CD4-positive, CD25-positive, alpha-beta regulatory T cell (primary cell): ENCODE measurements around the gene GNG12. TPM values are rescaled to one million over a fixed set of nuclear protein-coding genes. Genes with fewer than 3 reads are reported as not detected.

Experiments
- ATAC-seq, 2 donors: fragments of 150-1000 bp; cut with Tn5 transposase; one replicate each; pipeline ENCODE4 v1.10.0; 2021; ENCODE audit warnings: low read depth in 2 of 2, moderate number of reproducible peaks in 2 of 2, moderate library complexity in 1 of 2
- DNase-seq, 3 donors: peaks; one replicate each; pipeline versions ENCODE4 v3.0.0 to v3.0.0-alpha.2; 2012 to 2022; ENCODE audit warnings: mixed read lengths in 1 of 3
- H3K27ac ChIP-seq: one replicate; pipeline ENCODE4 v1.7.0; 2013; ENCODE audit warnings: mild to moderate bottlenecking, low read length; ENCODE audit not compliant: insufficient read depth, poor library complexity, severe bottlenecking
- H3K27me3 ChIP-seq: one replicate; pipeline ENCODE4 v1.7.0; 2013; ENCODE audit warnings: low read length; ENCODE audit not compliant: control insufficient read depth, insufficient read depth
- H3K36me3 ChIP-seq: one replicate; pipeline ENCODE4 v1.7.0; 2013; ENCODE audit warnings: mild to moderate bottlenecking, low read length, moderate library complexity; ENCODE audit not compliant: control insufficient read depth, insufficient read depth
- H3K4me1 ChIP-seq: 2 replicates; pipeline ENCODE4 v1.7.0; 2013; ENCODE audit warnings: mild to moderate bottlenecking, low read length; ENCODE audit not compliant: insufficient read depth, control insufficient read depth, poor library complexity, severe bottlenecking
- H3K4me3 ChIP-seq: one replicate; pipeline ENCODE4 v1.7.0; 2013; ENCODE audit warnings: low read depth, mild to moderate bottlenecking, low read length, moderate library complexity
- H3K9me3 ChIP-seq, 2 experiments: 1 replicate in 1 of 2; 2 replicates in 1 of 2; pipeline ENCODE4 v1.7.0; 2013; ENCODE audit warnings: low read length in 2 of 2, mild to moderate bottlenecking in 1 of 2, moderate library complexity in 1 of 2; ENCODE audit not compliant: control insufficient read depth in 2 of 2
- H3K27ac Mint-ChIP-seq, 3 donors: one replicate each; pipeline ENCODE4 v1.8.0; 2020 to 2022; ENCODE audit warnings: mild to moderate bottlenecking in 3 of 3, mixed read lengths in 3 of 3, moderate library complexity in 2 of 3
- H3K27me3 Mint-ChIP-seq: one replicate; pipeline ENCODE4 v1.8.0; 2022; ENCODE audit warnings: mild to moderate bottlenecking, mixed read lengths
- H3K36me3 Mint-ChIP-seq: one replicate; pipeline ENCODE4 v1.8.0; 2020; ENCODE audit warnings: mixed read lengths
- H3K4me1 Mint-ChIP-seq, 4 donors: one replicate each; pipeline ENCODE4 v1.8.0; 2020 to 2022; ENCODE audit warnings: mixed read lengths in 4 of 4, mild to moderate bottlenecking in 1 of 4
- H3K4me3 Mint-ChIP-seq, 4 donors: one replicate each; pipeline ENCODE4 v1.8.0; 2020 to 2022; ENCODE audit warnings: mild to moderate bottlenecking in 4 of 4, mixed read lengths in 4 of 4, moderate library complexity in 3 of 4
- H3K9me3 Mint-ChIP-seq, 7 donors: one replicate each; pipeline ENCODE4 v1.8.0; 2020 to 2022; ENCODE audit warnings: mixed read lengths in 7 of 7, mild to moderate bottlenecking in 3 of 7, moderate library complexity in 2 of 7
- polyA plus RNA-seq, 4 donors: library from polyadenylated mRNA; unstranded; fragments of 300-500 nt; fragmentation: Illumina TruSeq; gene quantifications; one replicate each; pipeline ENCODE4 v1.2.3, GENCODE V29; 2021
- total RNA-seq: library from RNA; stranded (reverse); gene quantifications from one replicate; pipeline ENCODE4 v1.2.3, GENCODE V29; 2022

Gene GNG12
- total and polyA plus RNA-seq, 5 donors from 2014 or later = not detected

- peaks cover 41% of the 10 kb centered on the region for H3K27me3 Mint-ChIP-seq
- ATAC-seq = no peak
- H3K27me3 ChIP-seq = peaks cover 13% of the 10 kb centered on the region
Measured at GRCh38 chr1:67839826-67840225, 6.6 kb upstream of the GNG12 start.

GRCh38 chr1:67838180-67838910 lies 5.1 kb upstream of the GNG12 start:
- H3K27me3 ChIP-seq = peaks cover 24% of the 10 kb centered on the region
- no peak for ATAC-seq
- H3K27me3 Mint-ChIP-seq = peaks cover 48% of the 10 kb centered on the region

More at GRCh38 chr1:67839826-67840225, 6.6 kb upstream of the GNG12 start:
- no peak for DNase-seq
- no peak overlapping the region for H3K4me3 ChIP-seq
- no peak overlapping the region for H3K4me3 Mint-ChIP-seq
- H3K4me1 ChIP-seq = no peaks in the 10 kb centered on the region
- H3K27ac ChIP-seq = no peak overlapping the region
- no peaks in the 10 kb centered on the region for H3K9me3 ChIP-seq
- H3K9me3 Mint-ChIP-seq = peaks cover 0 to 4% (median 0%) of the 10 kb centered on the region in 7 donors
- H3K4me1 Mint-ChIP-seq = no peaks in the 10 kb centered on the region
- H3K36me3 ChIP-seq = no peaks in the 10 kb centered on the region
- H3K27ac Mint-ChIP-seq = no peak overlapping the region
- no peaks in the 10 kb centered on the region for H3K36me3 Mint-ChIP-seq

GRCh38 chr1:67836769-67837168 lies 3.5 kb upstream of the GNG12 start:
- Mint-ChIP-seq H3K27me3 (peaks cover 52% of the 10 kb centered on the region), H3K4me3 (no peak overlapping the region), H3K9me3 (peaks cover 0 to 2% (median 0%) of the 10 kb centered on the region in 7 donors), H3K36me3 (no peaks in the 10 kb centered on the region), H3K27ac (no peak overlapping the region), H3K4me1 (peaks cover 4 to 17% (median 6%) of the 10 kb centered on the region in 4 donors)
- DNase-seq (no peak), ATAC-seq (no peak)
- Histone ChIP-seq H3K4me1 (peaks cover 19% of the 10 kb centered on the region), H3K4me3 (no peak overlapping the region), H3K36me3 (no peaks in the 10 kb centered on the region), H3K27ac (no peak overlapping the region), H3K27me3 (peaks cover 29% of the 10 kb centered on the region), H3K9me3 (no peaks in the 10 kb centered on the region)

More at GRCh38 chr1:67838180-67838910, 5.1 kb upstream of the GNG12 start:
- H3K4me1 Mint-ChIP-seq = peaks cover 0 to 8% (median 0%) of the 10 kb centered on the region in 4 donors
- peaks cover 3% of the 10 kb centered on the region for H3K4me1 ChIP-seq
- peaks cover 0 to 2% (median 0%) of the 10 kb centered on the region in 7 donors for H3K9me3 Mint-ChIP-seq
- H3K36me3 Mint-ChIP-seq = no peaks in the 10 kb centered on the region
- peak overlapping the region in 1 of 4 donors; percentile 79 for H3K4me3 Mint-ChIP-seq
- H3K27ac Mint-ChIP-seq = no peak overlapping the region
- H3K9me3 ChIP-seq = no peaks in the 10 kb centered on the region
- no peak overlapping the region for H3K27ac ChIP-seq
- DNase-seq = no peak
- no peak overlapping the region for H3K4me3 ChIP-seq
- no peaks in the 10 kb centered on the region for H3K36me3 ChIP-seq

- Mint-ChIP-seq H3K36me3 (no peaks in the 10 kb centered on the region), H3K27ac (no peak overlapping the region), H3K4me1 (peaks cover 6 to 19% (median 9%) of the 10 kb centered on the region in 4 donors), H3K4me3 (no peak overlapping the region), H3K9me3 (peaks cover 0 to 4% (median 0%) of the 10 kb centered on the region in 7 donors), H3K27me3 (peaks cover 61% of the 10 kb centered on the region)
- Histone ChIP-seq H3K36me3 (no peaks in the 10 kb centered on the region), H3K27ac (no peak overlapping the region), H3K27me3 (peaks cover 38% of the 10 kb centered on the region), H3K9me3 (no peaks in the 10 kb centered on the region), H3K4me3 (no peak overlapping the region), H3K4me1 (peaks cover 21% of the 10 kb centered on the region)
- ATAC-seq (no peak), DNase-seq (no peak)
Measured at GRCh38 chr1:67835663-67836452, 2.6 kb upstream of the GNG12 start.

GRCh38 chr1:67834246-67834877 lies 1.1 kb upstream of the GNG12 start:
- no peaks in the 10 kb centered on the region for H3K9me3 ChIP-seq
- no peak overlapping the region for H3K27ac ChIP-seq
- no peak overlapping the region for H3K4me3 ChIP-seq
- Mint-ChIP-seq H3K27ac (no peak overlapping the region), H3K9me3 (peaks cover 0 to 4% (median 0%) of the 10 kb centered on the region in 7 donors), H3K36me3 (no peaks in the 10 kb centered on the region), H3K4me1 (peaks cover 6 to 19% (median 9%) of the 10 kb centered on the region in 4 donors), H3K4me3 (peak overlapping the region in 3 of 4 donors; percentile 31 to 54 (median 50)), H3K27me3 (peaks cover 73% of the 10 kb centered on the region)
- H3K27me3 ChIP-seq = peaks cover 45% of the 10 kb centered on the region
- no peak for ATAC-seq
- no peaks in the 10 kb centered on the region for H3K36me3 ChIP-seq
- no peak for DNase-seq
- peaks cover 21% of the 10 kb centered on the region for H3K4me1 ChIP-seq

- Histone ChIP-seq H3K36me3 (no peaks in the 10 kb centered on the region), H3K4me1 (peaks cover 21% of the 10 kb centered on the region), H3K27me3 (peaks cover 45% of the 10 kb centered on the region), H3K27ac (no peak overlapping the region), H3K9me3 (no peaks in the 10 kb centered on the region), H3K4me3 (no peak overlapping the region)
- ATAC-seq (no peak), DNase-seq (no peak)
- peaks cover 78% of the 10 kb centered on the region for H3K27me3 Mint-ChIP-seq
- peak overlapping the region; percentile 47 to 66 (median 58) for H3K4me3 Mint-ChIP-seq
- H3K27ac Mint-ChIP-seq = no peak overlapping the region
- peaks cover 0 to 4% (median 0%) of the 10 kb centered on the region in 7 donors for H3K9me3 Mint-ChIP-seq
- peaks cover 6 to 19% (median 9%) of the 10 kb centered on the region in 4 donors for H3K4me1 Mint-ChIP-seq
- no peaks in the 10 kb centered on the region for H3K36me3 Mint-ChIP-seq
Measured at GRCh38 chr1:67833602-67833940, 304 bp upstream of the GNG12 start.

- ATAC-seq (peak in 1 of 2 donors; percentile 10), DNase-seq (peak in 1 of 3 donors; percentile 12)
- Mint-ChIP-seq H3K27ac (no peak overlapping the region), H3K9me3 (peaks cover 0 to 4% (median 0%) of the 10 kb centered on the region in 7 donors), H3K4me3 (peak overlapping the region in 3 of 4 donors; percentile 62 to 78 (median 69)), H3K4me1 (peaks cover 6 to 19% (median 9%) of the 10 kb centered on the region in 4 donors), H3K36me3 (no peaks in the 10 kb centered on the region), H3K27me3 (peaks cover 70% of the 10 kb centered on the region)
- Histone ChIP-seq H3K4me1 (peaks cover 21% of the 10 kb centered on the region), H3K27me3 (peaks cover 49% of the 10 kb centered on the region), H3K4me3 (peak overlapping the region; percentile 24), H3K36me3 (no peaks in the 10 kb centered on the region), H3K9me3 (no peaks in the 10 kb centered on the region), H3K27ac (no peak overlapping the region)
Measured at GRCh38 chr1:67831850-67832513, 1.3 kb downstream of the GNG12 start.
